ENCODE measurements around the gene VSIG2.

Gene VSIG2

DNA sequence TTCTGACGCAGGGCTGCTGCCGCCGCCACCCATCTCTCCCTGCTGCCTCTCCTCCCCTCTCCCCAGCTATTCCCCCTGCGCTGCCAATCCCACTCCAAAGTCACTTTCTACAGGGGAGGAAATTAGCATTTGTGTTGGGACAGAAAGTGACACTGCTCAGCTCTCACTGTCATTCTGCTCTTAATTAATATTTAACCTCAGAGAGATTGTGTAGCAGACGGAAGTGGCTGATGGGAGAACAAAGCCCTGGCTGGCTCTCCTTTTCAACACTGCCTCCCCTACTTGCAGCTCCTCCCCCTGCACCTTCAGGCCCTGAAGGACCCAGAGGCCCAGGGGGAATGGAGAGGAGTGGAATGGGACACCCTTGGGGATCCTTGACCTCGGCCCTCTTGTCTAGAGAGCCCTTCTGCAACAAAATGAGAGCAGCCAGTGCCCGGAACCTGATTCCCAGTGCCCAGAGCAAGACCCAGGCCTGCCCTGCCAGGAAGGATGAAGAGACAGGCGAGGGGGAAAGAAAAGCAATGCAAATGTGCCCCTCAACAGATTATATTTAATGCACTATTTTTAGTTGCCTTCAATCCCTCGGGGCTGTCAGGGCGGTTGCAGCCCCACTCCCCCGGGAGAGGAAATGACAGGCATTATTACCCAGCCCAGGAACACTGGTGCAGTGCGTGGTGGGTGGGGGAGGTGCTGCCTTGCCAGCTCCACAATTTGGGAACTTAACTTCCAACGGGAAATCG is 26.9 kb downstream of the VSIG2 start:
- no peak for DNase-seq (ENCODE audit: low read depth in 2 of 2)

DNA sequence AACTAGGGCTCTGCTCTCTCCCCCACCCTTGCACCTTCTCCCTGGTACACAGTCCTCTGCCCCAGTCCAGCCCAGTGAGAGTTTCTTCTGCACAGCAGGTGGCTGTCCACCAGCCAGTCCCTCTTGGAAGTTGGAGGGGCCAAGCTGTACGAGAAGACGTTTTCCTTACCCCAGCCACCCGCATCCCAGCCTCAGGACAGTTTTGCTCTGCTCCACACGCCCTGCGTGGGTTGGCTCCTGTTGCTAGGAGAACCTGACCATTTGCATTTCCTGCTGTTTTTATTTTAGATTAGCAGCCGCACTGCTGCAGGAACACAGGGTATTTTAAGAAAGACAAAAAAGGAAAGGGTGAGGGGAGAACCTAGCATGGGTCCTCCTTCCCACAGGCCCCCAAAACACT is 29.9 kb downstream of the VSIG2 start:
- no peak for DNase-seq (ENCODE audit: low read depth in 2 of 2)

DNA sequence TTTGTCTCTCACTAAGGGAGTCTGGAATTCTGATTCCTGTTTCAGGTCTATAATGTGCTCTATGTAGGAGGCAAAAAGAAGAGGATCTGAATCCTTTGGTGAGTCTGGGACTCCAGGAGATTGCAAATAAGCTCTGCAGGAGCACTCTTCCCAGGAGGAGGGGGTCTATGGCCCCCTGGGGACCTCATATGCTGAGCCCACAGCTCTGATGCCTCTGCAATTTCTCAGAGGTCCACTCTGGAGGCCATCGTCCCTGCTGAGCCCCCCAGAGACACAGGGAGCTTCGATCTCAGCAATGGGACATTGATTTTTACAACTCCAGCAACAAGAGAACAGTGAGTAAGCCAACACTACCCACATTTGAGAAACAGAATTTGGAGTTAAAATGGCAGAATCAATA is 32.5 kb downstream of the VSIG2 start:
- DNase-seq (ENCODE audit: low read depth in 2 of 2), result no peak

DNA sequence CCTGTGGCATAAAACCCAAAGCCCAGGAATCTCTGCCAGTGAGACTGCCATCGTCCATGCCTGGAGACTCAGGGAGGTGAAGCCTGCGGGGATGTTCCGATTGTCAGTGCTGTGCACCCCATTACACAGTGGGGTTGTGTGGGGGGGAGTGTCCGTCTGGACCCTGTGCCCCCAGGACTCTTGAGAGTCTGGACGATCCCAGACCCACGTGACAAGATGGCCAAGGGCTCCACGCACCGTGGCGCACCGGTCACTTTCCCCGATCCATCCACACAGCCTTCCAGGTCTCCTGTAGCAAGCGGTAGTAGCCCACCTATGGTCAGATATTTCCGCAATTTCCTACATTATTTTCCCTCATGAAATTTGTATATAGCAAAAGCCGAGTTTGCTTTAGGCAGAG is 33.3 kb downstream of the VSIG2 start:
- DNase-seq (ENCODE audit: low read depth in 2 of 2), result no peak

DNA sequence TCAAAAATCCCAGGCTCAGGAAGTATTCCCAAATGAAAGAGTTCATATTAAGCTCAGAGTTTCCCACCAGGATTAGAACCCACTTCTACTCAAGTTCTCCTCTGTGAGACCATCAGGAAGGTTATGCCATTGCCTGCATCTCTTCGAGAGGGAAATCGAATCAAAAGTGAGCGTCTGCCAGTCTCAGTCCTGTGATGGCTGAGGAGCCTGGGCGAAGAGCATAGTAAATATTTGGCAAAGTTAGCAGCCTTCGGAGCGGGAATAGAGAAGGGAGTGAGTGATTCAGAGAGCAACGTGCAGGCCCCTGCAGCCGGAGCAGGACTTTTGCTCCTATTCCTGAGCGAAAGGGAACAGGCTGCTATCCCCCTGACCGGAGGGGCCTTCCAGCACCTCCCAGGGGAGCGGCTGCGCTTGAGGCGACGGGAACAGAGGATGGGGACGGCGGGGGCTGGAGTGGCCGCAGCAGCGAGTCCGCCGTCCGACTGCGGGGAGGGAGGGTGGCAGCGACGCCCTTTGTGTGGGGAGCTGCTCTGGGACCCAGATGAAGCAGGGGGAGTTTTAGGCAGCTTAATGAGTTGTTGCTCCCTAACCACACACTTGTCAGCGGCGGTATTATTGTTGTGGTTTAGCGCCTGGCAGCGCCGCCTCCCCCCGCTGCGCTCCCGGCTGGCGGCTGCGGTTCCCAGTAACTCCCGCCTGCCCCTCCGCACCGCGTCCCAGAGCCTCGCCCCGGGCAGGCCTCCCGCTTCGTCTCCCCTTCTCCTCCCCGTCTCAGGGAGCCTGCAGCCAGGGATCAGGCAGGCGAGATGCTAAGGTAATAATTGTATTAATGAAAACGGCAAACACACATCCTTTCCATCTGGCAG is 34.0 kb downstream of the VSIG2 start:
- no peak for DNase-seq (ENCODE audit: low read depth in 2 of 2)

DNA sequence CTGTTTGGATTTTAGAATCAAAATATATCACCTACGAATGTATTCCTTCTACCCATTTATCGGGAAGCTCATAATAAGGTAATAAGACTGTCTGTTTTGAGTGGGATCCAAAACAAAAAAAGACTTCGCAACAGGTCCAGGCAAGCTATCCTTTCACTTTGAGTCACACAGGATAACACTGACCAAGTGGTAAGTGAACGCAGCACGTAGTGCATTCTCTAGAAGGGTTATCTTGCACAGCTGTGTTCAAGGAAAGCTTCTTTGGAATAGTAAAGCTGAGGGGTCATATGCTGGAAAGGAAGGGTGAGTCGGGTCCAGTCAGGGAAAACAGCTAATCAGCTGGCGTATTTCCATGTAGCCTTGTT is 34.7 kb downstream of the VSIG2 start:
- no peak for DNase-seq (ENCODE audit: low read depth in 2 of 2)

DNA sequence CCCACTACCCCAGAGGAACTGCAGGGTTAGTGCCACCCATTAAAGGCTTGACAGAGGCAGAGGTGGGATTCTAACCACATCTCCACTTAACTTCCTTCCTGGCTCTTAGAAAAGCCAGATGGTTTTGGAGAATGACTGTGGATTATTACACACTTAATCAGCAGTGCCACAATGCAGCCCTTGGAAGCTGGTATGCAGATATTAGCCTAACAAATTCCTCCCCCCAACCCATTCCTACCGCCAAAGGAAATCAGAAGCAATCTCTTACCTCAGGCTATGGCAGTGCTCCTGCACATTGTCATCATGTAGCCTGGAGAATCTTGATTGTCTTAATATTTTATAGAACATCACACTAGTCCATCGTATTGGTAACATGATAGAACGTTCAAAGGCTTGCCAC is 35.5 kb downstream of the VSIG2 start:
- DNase-seq (ENCODE audit: low read depth in 2 of 2), result no peak

DNA sequence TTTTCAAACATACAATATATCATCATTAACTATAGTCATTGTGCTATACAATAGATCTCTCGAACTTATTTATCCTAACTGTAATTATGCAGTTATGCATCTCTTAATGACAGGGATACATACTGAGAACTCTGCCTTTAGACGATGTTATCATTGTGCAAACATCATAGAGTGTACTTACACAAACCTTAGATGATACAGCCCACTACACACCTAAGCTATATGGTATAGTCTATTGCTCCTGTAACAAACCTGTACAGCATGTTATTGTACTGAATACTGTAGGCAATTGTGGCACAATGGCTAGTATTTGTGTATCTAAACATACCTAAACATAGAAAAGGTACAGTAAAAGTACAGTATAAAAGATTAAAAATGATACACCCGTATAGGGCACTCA is 39.7 kb downstream of the VSIG2 start:
- DNase-seq (ENCODE audit: low read depth in 2 of 2), result no peak

DNA sequence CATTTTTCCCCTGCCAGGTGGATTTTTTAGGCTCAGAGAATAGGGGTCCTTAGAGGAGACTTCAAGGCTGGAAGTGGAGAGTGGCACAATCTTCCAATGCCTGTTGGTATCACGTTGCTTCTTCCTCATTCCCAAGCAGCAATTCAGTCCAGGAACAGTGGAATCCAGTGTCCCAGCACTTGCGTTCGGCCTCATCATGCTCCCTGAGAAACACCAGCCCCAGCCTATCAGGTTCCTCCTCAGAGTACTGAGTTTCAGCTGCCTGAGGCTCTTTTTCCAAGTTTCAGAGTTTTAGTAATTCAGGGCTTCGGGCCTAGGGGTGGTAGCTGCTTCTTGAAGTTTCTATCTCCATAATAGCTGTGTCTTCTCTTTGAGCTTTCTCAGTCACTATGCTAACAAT is 44.2 kb downstream of the VSIG2 start:
- no peak for DNase-seq (ENCODE audit: low read depth in 2 of 2)

DNA sequence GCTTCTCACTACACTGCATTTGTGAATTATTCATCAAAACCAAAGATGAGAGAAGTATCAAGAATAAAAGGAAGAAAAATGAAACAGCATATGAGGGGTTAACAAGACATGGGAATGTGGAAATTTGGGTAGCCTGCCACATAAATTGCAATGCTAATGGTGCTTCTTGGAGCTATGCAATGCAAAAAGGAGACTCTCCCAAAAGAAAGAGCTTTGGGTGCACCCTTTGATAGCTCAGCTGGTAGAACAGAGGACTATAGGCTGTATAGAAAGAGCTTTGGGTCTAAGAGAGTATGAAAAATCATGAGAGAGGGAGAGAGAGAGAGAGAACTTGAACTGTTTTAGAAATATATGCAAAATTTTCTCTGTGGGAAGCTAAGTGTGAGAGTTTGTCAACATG is 52.0 kb downstream of the VSIG2 start:
- DNase-seq (ENCODE audit: low read depth in 2 of 2), result no peak

DNA sequence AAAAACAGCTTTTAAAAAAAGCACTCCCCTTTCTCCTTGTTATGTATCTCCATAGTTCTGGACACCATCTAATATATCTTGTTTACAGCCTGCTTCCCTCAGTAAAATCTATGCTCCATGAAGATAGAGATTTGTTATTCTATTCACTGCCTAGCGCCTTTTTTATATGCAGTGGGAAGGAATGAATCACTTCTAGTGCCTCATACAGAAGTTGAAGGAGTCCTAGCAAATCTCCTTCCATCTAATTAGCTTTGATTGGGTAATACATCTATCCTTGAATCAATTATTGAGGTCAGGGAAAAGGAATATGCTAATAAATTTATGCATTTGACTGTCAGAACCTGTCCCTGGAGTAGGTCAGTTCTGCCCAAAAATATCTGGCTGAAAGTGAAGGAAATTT is 52.5 kb downstream of the VSIG2 start:
- no peak for DNase-seq (ENCODE audit: low read depth in 2 of 2)
